CD4-positive, alpha-beta T cell treated with Interleukin-21 for 1 hour (primary cell): ENCODE measurements around the gene SMIM13.
"Not testable (repeated sequence)": the region's sequence is repeated elsewhere in the genome, so short reads cannot be mapped to it uniquely, and the experiment has no call there.

Experiments
- DNase-seq: peaks from one replicate; pipeline ENCODE4 v3.0.0-alpha.2; 2020

The SMIM13 gene

GRCh38 chr6:11085758-11086435 lies 7.7 kb upstream of the SMIM13 start:
- no peak for DNase-seq

DNA sequence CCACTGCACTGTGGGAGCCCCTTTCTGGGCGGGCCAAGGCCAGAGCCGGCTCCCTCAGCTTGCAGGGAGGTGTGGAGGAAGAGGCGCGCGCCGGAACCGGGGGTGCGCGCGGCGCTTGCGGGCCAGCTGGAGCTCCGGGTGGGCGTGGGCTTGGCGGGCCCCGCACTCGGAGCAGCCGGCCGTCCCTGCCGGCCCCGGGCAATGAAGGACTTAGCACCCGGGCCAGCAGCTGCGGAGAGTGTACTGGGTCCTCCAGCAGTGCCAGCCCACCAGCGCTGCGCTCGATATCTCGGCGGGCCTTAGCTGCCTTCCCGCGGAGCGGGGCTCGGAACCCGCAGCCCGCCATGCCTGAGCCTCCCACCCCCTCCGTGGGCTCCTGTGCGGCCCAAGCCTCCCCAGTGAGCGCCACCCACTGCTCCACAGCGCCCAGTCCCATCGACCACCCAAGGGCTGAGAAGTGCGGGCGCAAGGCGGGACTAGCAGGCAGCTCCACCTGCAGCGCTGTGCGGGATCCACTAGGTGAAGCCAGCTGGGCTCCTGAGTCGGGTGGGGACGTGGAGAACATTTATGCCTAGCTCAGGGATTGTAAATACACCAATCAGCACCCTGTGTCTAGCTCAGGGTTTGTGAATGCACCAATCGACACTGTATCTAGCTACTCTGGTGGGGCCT lies 6.4 kb upstream of the SMIM13 start:
- not testable (repeated sequence) for DNase-seq

DNA sequence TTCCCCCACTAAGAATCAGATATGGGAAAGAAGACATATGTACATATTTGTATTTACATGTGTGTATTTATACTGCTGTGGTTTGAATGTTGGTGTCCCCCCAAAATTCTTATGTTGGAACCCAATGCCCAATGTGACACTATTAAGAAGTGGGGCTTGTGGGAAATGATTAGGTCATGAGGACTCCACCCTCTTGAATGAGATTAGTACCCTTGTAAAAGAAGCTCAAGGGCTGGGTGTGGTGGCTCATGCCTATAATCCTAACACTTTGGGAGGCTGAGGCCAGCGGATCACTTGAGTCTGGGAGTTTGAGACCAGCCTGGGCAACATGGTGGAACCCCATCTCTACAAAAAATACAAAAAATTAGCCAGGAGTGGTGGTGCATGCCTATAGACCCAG lies 3.9 kb upstream of the SMIM13 start:
- no peak for DNase-seq

- not testable (repeated sequence) for DNase-seq
Observed at GRCh38 chr6:11091141-11091540, 2.5 kb upstream of the SMIM13 start.

GRCh38 chr6:11092668-11093375 lies 812 bp upstream of the SMIM13 start:
- peak; percentile 52 for DNase-seq

DNA sequence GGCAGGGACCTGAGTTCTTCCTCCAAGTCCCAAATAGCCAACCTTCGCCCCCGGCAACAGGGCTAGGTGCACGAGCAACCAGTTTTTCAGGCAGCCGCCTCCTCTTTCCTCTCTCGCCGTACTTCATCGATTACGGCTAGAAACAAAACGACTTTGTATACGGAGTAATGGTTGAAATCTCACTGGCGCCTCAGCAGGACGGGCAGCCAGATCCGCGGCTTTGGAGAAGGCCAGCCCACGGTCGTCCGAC lies 333 bp upstream of the SMIM13 start:
- no peak for DNase-seq

DNA sequence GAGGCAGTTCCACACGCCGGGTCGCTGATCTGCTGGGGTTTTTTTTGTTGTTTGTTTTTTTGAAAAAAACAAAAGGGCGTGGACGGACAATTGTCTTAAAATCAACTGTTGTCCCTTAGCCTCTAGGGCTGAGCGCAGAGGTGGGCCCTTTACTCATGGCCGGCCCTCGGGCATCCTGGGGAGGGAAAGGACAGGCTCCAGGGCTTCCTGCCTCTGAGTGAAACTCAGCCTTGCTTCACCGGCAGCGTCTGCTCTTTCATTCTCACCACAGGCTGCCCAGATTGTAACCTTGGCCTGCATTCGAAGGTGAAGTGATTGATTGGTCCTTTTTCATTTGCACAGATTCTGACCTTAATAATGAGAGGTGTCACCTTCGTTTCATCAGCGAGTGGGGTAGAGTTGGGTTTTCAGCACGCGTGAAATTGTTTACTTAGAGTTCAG lies 797 bp downstream of the SMIM13 start:
- peak; percentile 49 for DNase-seq

DNA sequence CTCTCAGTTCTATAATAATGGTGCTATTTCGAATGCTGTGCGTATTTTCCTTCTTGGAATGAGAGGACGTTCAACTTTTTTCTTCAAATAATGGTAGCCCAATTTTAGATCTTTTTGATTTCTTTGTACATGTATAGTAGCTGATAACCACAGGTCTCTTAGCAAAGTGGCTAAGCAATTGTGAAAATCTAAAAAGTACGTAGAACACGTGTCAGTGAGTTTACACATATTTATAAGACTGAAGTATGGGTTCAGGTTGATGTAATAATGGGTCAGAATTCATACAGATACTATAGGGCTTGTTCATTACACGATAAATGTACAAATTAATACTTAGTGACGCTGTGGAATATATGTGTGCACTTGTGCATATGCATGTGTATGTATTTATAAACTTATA lies 1.3 kb downstream of the SMIM13 start:
- no peak for DNase-seq

DNA sequence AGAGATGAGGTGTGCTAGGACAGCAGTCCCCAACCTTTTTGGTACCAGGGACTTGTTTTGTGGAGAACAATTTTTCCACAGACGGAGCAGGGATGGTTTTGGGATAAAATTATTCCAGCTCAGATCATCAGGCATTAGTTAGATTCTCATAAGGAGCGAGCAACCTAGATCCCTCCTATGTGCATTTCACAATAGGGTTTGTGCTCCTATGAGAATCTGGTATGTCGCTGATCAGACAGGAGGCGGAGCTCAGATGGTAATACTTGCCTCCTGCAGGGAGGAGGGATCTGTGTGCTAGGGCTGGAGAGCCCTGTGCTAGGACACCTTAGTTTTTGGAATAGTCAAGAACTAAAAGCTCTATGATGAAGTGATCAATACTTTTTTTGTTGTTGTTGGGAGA lies 2.5 kb downstream of the SMIM13 start:
- DNase-seq, result peak; percentile 16

GRCh38 chr6:11097476-11097875 lies 3.8 kb downstream of the SMIM13 start:
- DNase-seq, result no peak

GRCh38 chr6:11098004-11098403 lies 4.4 kb downstream of the SMIM13 start:
- DNase-seq, result no peak

GRCh38 chr6:11101417-11101816 lies 7.8 kb downstream of the SMIM13 start:
- no peak for DNase-seq

- DNase-seq, result no peak
Observed at GRCh38 chr6:11103065-11103464, 9.4 kb downstream of the SMIM13 start.

GRCh38 chr6:11108726-11109125 lies 15.1 kb downstream of the SMIM13 start:
- no peak for DNase-seq

DNA sequence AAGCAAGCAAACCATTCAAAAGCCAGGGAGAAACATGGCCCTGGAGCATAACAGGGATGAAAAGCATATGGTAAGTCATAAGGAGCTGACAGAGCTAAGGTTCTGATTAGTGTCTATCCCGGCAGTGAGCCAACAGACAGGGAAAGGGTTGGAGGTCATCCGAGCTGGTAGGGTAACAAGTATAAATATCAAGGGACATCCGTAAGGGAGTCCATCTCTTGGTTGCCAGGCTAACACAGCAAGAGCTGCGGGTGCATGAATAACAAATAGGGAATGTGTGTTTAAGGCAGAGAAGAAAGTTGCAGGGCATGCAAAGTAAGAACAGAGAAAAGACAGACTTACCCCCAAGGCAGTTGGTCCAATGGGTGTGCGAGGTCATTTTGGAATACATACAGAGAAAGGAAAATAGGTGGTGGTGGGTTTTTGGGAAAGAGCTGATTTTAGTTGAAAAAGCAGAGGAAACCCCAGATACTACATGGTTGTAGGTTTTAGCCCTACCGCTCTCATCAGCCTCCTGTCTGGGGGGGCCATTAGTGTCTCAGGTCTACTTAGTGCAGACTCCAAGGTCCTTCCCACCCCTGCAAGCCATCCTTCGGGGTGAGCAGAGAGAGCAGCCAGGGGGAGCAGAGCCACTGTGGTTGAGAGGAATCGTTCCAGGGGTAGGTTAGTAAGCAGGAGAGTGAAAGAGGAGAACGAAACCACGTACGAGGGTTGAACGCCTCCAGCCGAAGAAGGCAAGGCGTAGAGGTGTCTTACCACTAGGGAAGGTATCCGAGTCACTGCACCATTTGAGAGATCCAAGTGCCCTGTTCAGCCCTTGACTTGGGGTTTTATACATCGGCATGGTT lies 17.5 kb downstream of the SMIM13 start, which contains the start of gene ERVFRD-1:
ERVFRD-1 (minus strand) TSS at position 805 of the 848 bp plus-strand sequence. CDS start 6,415 bp downstream, outside the sequence.
- DNase-seq, result no peak

DNA sequence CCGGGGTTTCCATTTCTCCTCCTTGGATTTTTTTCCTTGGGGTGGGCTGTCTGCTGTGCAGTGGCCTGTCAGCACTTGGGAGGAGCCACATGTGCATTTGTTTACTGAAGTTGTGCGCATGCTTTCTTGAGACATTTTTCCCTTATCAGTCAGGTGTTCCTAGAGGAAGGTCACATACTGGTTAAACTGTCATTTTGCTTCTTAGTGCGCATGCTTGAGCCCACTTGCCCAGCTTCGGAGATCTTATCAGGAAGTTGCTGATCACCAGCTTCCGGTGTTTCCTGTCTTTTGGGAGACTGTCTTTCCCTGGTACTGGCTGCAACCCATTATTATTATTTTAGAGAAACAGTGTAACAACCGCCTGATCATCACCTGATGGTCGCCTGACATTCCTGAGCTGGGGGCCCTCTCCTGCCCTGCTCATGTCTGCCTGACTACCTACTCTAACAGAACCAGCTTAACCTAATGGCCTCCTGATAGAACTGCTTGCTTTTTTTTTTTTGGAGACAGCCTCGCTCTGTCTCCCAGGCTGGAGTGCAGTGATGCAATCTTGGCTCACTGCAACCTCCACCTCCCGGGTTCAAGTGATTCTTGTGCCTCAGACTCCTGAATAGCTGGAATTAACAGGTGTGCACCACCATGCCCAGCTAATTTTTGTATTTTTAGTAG lies 18.3 kb downstream of the SMIM13 start:
- peak; percentile 10 for DNase-seq

- DNase-seq, result no peak
Observed at GRCh38 chr6:11113038-11113437, 19.4 kb downstream of the SMIM13 start.

GRCh38 chr6:11115808-11116536 lies 22.3 kb downstream of the SMIM13 start:
- DNase-seq, result not testable (repeated sequence)

DNA sequence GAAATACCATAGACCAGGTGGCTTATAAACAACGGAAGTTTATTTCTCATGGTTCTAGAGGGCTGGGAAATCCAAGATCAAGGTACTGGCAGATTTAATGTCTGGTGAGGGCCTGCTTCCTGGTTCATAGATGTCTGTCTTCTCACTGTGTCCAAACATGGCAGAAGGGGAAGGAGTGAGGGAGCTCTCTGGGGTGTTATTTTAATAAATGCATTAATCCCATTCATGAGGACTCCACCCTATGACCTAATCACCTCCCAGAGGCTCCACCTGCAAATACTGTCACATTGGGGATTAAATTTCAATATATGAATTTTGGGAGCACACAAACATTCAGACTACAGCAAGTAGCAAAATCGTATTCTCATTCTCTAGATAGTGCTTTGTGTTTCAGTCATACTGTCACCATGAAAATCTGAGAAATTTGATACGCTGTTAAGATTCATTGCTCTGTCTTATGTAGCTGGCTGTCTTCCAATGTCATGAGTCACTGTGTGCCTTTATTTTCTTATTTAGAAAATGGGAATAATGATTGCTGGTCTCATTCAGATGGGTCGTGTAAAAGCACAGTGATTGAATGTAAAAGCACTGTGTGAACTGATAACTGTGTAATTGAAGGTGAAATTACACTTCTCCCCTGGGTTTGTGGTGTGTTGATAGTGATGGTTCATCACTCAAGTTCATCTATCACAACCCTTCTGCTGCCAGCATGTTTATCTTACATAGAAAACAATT lies 26.8 kb downstream of the SMIM13 start:
- DNase-seq, result no peak

GRCh38 chr6:11121851-11122250 lies 28.2 kb downstream of the SMIM13 start:
- DNase-seq, result no peak

GRCh38 chr6:11122380-11122779 lies 28.7 kb downstream of the SMIM13 start:
- no peak for DNase-seq
